Lower leg skin (tissue), 4 donors: Measurements from ENCODE around the gene C4orf50. TPM values are rescaled to one million over a fixed set of nuclear protein-coding genes. Genes with fewer than 3 reads are reported as not detected.

Source experiments
- DNase-seq, 2 donors: peaks; one replicate each; pipeline ENCODE4 v3.0.0-alpha.2; 2019; ENCODE audit warnings: low spot score in 2 of 2
- H3K4me3 ChIP-seq: fragments of 200-600 bp; sonication (generic); 2 replicates; pipeline ENCODE4 v1.5.1; 2017; ENCODE audit warnings: mild to moderate bottlenecking, low read depth; ENCODE audit not compliant: poor library complexity, severe bottlenecking
- CTCF ChIP-seq, 3 donors: fragments of 450-650 bp; IDR thresholded peaks; one replicate each; pipeline ENCODE4 v1.5.1; 2016; ENCODE audit warnings: antibody characterized with exemption in 3 of 3, mild to moderate bottlenecking in 3 of 3, moderate library complexity in 2 of 3
- POLR2A ChIP-seq, 2 donors: fragments of 450-650 bp; IDR thresholded peaks; one replicate each; pipeline ENCODE4 v1.6.1; 2016 to 2017; ENCODE audit warnings: antibody characterized with exemption in 2 of 2, mild to moderate bottlenecking in 1 of 2, moderate library complexity in 1 of 2
- WGBS, 2 donors: methylation state at CpG; one replicate each; pipeline ENCODE4 v1.1.5; 2018; 5-methylcytosine and 5-hydroxymethylcytosine counted together
- intact Hi-C: fragments of 100-400 bp; cut with DNase I; formaldehyde crosslinking; loops from one replicate; pipeline ENCODE4 v1.15.0; 2023; ENCODE audit warnings: low total_unique reads
- total RNA-seq, 4 donors: library from RNA; depleted of rRNA; stranded (reverse); fragments of >200 nt; gene quantifications; one replicate each; pipeline ENCODE4 v1.1.0, GENCODE V29; 2016

C4orf50 gene
- total RNA-seq, 4 donors from 2014 or later: not detected

- TF ChIP-seq CTCF (IDR thresholded peaks at IDR 0.05) (no peak), POLR2A (IDR thresholded peaks at IDR 0.05) (no peak)
- 37 to 62% methylated on average over 3 of the region's 3 CpGs for WGBS, 2 donors
- H3K4me3 ChIP-seq: no peak overlapping the region
- intact Hi-C loops: no loop called here
- peak in 1 of 2 donors; percentile 48 for DNase-seq
Measured at GRCh38 chr4:5916229-5916628, 102.0 kb downstream of the C4orf50 start.

DNA sequence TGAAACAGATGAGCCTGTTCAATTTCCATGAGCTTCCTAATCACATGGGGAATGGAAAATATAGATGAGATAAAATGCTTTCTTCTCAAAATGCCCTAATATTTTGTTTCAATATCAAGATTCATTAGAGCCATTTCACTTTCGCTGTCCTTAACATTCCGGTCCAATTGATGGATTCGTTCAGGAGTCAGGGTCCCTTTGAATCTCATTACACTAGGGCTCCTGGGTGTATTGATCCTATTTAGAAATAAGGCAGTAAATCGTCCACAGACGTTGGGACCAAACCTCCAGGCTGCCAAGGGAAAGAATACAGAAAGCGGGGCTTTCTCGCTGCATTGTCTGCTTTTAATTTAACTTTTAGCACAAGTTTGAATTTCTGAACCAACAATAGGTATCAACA is 104.8 kb downstream of the C4orf50 start:
- no peak overlapping the region for H3K4me3 ChIP-seq
- WGBS, 2 donors: 67 to 69% methylated on average over 7 of the region's 7 CpGs
- TF ChIP-seq CTCF (IDR thresholded peaks at IDR 0.05) (no peak), POLR2A (IDR thresholded peaks at IDR 0.05) (no peak)
- no peak for DNase-seq
- intact Hi-C loops: no loop called here

DNA sequence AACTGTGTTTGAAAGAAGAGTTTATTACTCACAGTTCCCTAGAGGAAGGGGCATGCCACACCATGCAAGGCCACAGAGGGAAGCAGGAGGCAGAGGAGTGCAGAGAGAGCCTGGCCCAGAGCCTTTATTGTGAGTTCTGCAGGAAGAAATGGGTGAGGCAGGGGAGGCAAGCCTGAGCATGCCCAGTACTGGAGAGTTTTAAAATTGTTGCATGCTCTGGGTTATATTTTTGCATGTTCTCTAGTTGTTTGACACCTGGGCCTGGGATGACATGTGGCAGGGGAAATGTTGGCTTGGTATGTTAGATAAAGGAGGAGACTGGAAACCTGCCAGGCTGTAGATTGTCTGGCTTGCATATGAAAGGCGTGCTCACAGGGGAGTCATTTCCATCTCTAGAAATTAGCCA is 105.6 kb downstream of the C4orf50 start:
- H3K4me3 ChIP-seq: no peak overlapping the region
- intact Hi-C loops: no loop called here
- TF ChIP-seq POLR2A (IDR thresholded peaks at IDR 0.05) (no peak), CTCF (IDR thresholded peaks at IDR 0.05) (no peak)
- DNase-seq: peak in 1 of 2 donors; percentile 31
- WGBS, 2 donors: 53 to 59% methylated on average over 1 of the region's 1 CpG

GRCh38 chr4:5908876-5909427 is 109.3 kb downstream of the C4orf50 start:
- TF ChIP-seq POLR2A (IDR thresholded peaks at IDR 0.05): no peak
- no peak for TF ChIP-seq CTCF (IDR thresholded peaks at IDR 0.05)
- no peak overlapping the region for H3K4me3 ChIP-seq
- no peak for DNase-seq
- intact Hi-C loops: no loop called here
- WGBS, 2 donors: 55 to 68% methylated on average over 3 of the region's 3 CpGs

DNA sequence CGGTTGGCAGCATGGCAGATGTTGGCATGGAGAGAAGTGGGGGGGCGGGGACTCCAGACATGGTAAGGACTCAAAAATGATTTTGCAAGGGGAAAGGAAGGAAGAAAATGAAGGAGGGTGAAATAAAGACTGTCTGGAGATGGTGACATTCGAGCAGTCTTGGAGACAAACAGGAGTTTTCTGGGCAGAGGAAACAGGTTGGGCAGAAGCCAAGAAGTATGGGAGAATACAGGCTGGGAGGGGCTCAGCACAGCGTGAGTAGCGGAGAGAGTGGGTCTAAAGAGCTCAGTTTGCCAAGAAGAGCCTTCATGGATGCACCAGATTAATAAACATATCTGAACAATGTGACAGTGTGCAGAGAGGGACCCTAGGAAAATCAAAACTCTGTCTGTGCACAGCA is 112.0 kb downstream of the C4orf50 start:
- H3K4me3 ChIP-seq: no peak overlapping the region
- intact Hi-C loops: no loop called here
- no peak for TF ChIP-seq POLR2A (IDR thresholded peaks at IDR 0.05)
- no peak for TF ChIP-seq CTCF (IDR thresholded peaks at IDR 0.05)
- WGBS, 2 donors: 22 to 23% methylated on average over 5 of the region's 5 CpGs
- DNase-seq: no peak

DNA sequence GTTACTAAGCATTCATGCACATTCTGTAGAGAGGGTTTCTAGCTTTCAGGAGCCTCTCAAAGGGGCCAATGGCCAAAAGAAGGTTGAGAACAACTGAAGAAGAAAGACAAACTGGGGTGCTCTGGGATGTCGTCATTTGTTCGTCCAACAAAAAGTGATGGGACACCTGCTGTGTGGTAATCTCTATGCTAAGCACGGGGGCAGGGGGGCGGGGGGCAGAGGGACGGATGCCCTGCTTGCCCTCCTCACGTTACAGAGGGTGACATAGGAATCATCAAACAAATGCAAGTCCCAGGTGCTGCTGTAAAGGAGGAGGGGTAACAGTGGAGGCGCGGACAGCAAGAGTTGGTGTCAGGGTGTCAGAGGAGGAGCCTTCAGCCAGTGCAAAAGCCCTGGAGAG is 112.5 kb downstream of the C4orf50 start:
- TF ChIP-seq POLR2A (IDR thresholded peaks at IDR 0.05): no peak
- 9 to 12% methylated on average over 8 of the region's 8 CpGs for WGBS, 2 donors
- H3K4me3 ChIP-seq: no peak overlapping the region
- intact Hi-C loops: no loop called here
- DNase-seq: no peak
